H1 (cell line): ENCODE results near the gene SMIM41. TPM values are rescaled to one million over a fixed set of nuclear protein-coding genes. Genes with fewer than 3 reads are reported as not detected.

Experiments
- CTCF ChIA-PET: fragments of 300-600 bp; sonication (Branson Sonifier 250); formaldehyde crosslinking; loops from one replicate; lab custom pipeline; 2021; ENCODE audit not compliant: partially characterized antibody; lab: Charles Lee
- POLR2A ChIA-PET: fragments of 300-600 bp; sonication (Branson Sonifier 250); formaldehyde crosslinking; loops from one replicate; lab custom pipeline; 2021; ENCODE audit warnings: inconsistent platforms; ENCODE audit not compliant: partially characterized antibody; lab: Charles Lee
- DNase-seq, 2 experiments: peaks; one replicate each; pipeline versions ENCODE4 v3.0.0 to v3.0.0-alpha.2; 2010 to 2022; ENCODE audit warnings: low spot score in 2 of 2, low read depth in 1 of 2, mixed read lengths in 1 of 2
- FAIRE-seq: peaks from 2 replicates; lab custom pipeline; 2011; peaks lifted over from hg19 to GRCh38; lab: Jason Lieb, UNC
- H2AFZ ChIP-seq: 2 replicates; pipeline ENCODE4 v1.8.1; 2012; ENCODE audit warnings: low read length, inconsistent platforms
- H2AK5ac ChIP-seq: 2 replicates; pipeline ENCODE4 v1.6.1; 2013; ENCODE audit warnings: low read depth, low read length
- H2BK120ac ChIP-seq: replicated peaks from 2 replicates; pipeline ENCODE3; 2013; ENCODE audit warnings: low read depth, low read length, inconsistent platforms
- H2BK12ac ChIP-seq: 2 replicates; pipeline ENCODE4 v1.6.1; 2013; ENCODE audit warnings: low read depth, low read length
- H2BK15ac ChIP-seq: 2 replicates; pipeline ENCODE4 v1.6.1; 2013; ENCODE audit warnings: low read length
- H2BK20ac ChIP-seq: 2 replicates; pipeline ENCODE4 v1.6.1; 2013; ENCODE audit warnings: low read length
- H2BK5ac ChIP-seq: 2 replicates; pipeline ENCODE4 v1.6.1; 2013; ENCODE audit warnings: low read depth, low read length
- H3K14ac ChIP-seq: 2 replicates; pipeline ENCODE4 v1.6.1; 2013; ENCODE audit warnings: inconsistent platforms; ENCODE audit not compliant: insufficient read length
- H3K18ac ChIP-seq: 2 replicates; pipeline ENCODE4 v1.6.1; 2013; ENCODE audit warnings: low read length; ENCODE audit errors: extremely low read depth
- H3K23ac ChIP-seq: 2 replicates; pipeline ENCODE4 v1.6.1; 2013; ENCODE audit warnings: inconsistent platforms; ENCODE audit not compliant: insufficient read length
- H3K23me2 ChIP-seq: 2 replicates; pipeline ENCODE4 v1.6.1; 2013; ENCODE audit warnings: low read depth, low read length
- H3K27ac ChIP-seq: 2 replicates; pipeline ENCODE4 v1.6.1; 2011; ENCODE audit warnings: low read depth, low read length, inconsistent platforms
- H3K27me3 ChIP-seq, 4 experiments: replicated peaks in 1 of 4; 1 replicate in 1 of 4; 2 replicates in 3 of 4; pipeline versions ENCODE4 v1.6.1 to v1.8.1; 2011 to 2013; ENCODE audit warnings: low read length in 3 of 4, mild to moderate bottlenecking in 3 of 4, inconsistent platforms in 2 of 4, mixed read lengths in 2 of 4, moderate library complexity in 1 of 4; ENCODE audit not compliant: control insufficient read depth in 3 of 4, insufficient read depth in 3 of 4; ENCODE audit errors: extremely low read depth in 1 of 4
- H3K36me3 ChIP-seq, 4 experiments: 2 replicates each; pipeline versions ENCODE4 v1.6.1 to v1.8.1; 2011 to 2013; ENCODE audit warnings: mild to moderate bottlenecking in 4 of 4, low read length in 3 of 4, moderate library complexity in 2 of 4, control low read depth in 1 of 4, inconsistent platforms in 1 of 4; ENCODE audit not compliant: insufficient read depth in 4 of 4, control insufficient read depth in 2 of 4
- H3K4ac ChIP-seq: replicated peaks from 2 replicates; pipeline ENCODE3; 2013; ENCODE audit warnings: low read length, low read depth, mixed read lengths, inconsistent platforms; ENCODE audit not compliant: insufficient read length
- H3K4me1 ChIP-seq, 4 experiments: replicated peaks in 1 of 4; 1 replicate in 1 of 4; 2 replicates in 3 of 4; pipeline versions ENCODE4 v1.6.1 to v1.8.1; 2011 to 2013; ENCODE audit warnings: low read length in 3 of 4, inconsistent platforms in 2 of 4, mixed read lengths in 1 of 4; ENCODE audit not compliant: insufficient read depth in 4 of 4, control insufficient read depth in 3 of 4
- H3K4me2 ChIP-seq, 2 experiments: 2 replicates each; pipeline versions ENCODE4 v1.6.1 to v1.8.1; 2011 to 2013; ENCODE audit warnings: low read depth in 2 of 2, low read length in 2 of 2, control low read depth in 1 of 2, inconsistent platforms in 1 of 2, mild to moderate bottlenecking in 1 of 2; ENCODE audit not compliant: insufficient read depth in 1 of 2
- H3K4me3 ChIP-seq, 4 experiments: fragments of 200-600, 300-600 bp in 1 of 4; sonication (generic), shearing (Covaris generic), sonication (Bioruptor Twin) in 1 of 4; 2 replicates each; pipeline versions ENCODE4 v1.5.1 to v1.8.1; 2011 to 2016; ENCODE audit warnings: low read length in 4 of 4, low read depth in 3 of 4, control low read depth in 2 of 4, inconsistent platforms in 2 of 4, mild to moderate bottlenecking in 2 of 4, mixed read lengths in 1 of 4, moderate library complexity in 1 of 4; ENCODE audit not compliant: insufficient read depth in 2 of 4; ENCODE audit errors: extremely low read depth in 1 of 4
- H3K56ac ChIP-seq: replicated peaks from 2 replicates; pipeline ENCODE3; 2013; ENCODE audit warnings: low read depth, mild to moderate bottlenecking, mixed read lengths, low read length, inconsistent platforms; ENCODE audit not compliant: insufficient read length
- H3K79me1 ChIP-seq: 2 replicates; pipeline ENCODE4 v1.6.1; 2013; ENCODE audit warnings: low read depth, low read length, control low read depth
- H3K79me2 ChIP-seq, 2 experiments: 2 replicates each; pipeline versions ENCODE4 v1.6.1 to v1.8.1; 2012 to 2013; ENCODE audit warnings: low read length in 2 of 2, mild to moderate bottlenecking in 2 of 2, inconsistent platforms in 1 of 2; ENCODE audit not compliant: insufficient read depth in 2 of 2, control insufficient read depth in 1 of 2
- H3K9ac ChIP-seq, 4 experiments: replicated peaks in 1 of 4; 1 replicate in 1 of 4; 2 replicates in 3 of 4; pipeline versions ENCODE4 v1.6.1 to v1.8.1; 2011 to 2013; ENCODE audit warnings: low read depth in 3 of 4, low read length in 3 of 4, control low read depth in 2 of 4, mild to moderate bottlenecking in 2 of 4, moderate library complexity in 2 of 4, inconsistent platforms in 1 of 4; ENCODE audit errors: extremely low read depth in 1 of 4
- H3K9me3 ChIP-seq, 2 experiments: 2 replicates each; pipeline versions ENCODE4 v1.6.1 to v1.8.1; 2012 to 2013; ENCODE audit warnings: mild to moderate bottlenecking in 2 of 2, moderate library complexity in 2 of 2, control low read depth in 1 of 2, inconsistent platforms in 1 of 2, low read depth in 1 of 2, low read length in 1 of 2, mixed read lengths in 1 of 2; ENCODE audit not compliant: insufficient read depth in 2 of 2
- H4K20me1 ChIP-seq, 2 experiments: replicated peaks in 1 of 2; 2 replicates each; pipeline versions ENCODE3 to v1.8.1; 2011 to 2013; ENCODE audit warnings: inconsistent platforms in 2 of 2, low read length in 2 of 2, mild to moderate bottlenecking in 1 of 2; ENCODE audit not compliant: insufficient read depth in 2 of 2, control insufficient read depth in 1 of 2
- H4K5ac ChIP-seq: 2 replicates; pipeline ENCODE4 v1.6.1; 2013; ENCODE audit warnings: low read length, low read depth, mixed read lengths, inconsistent platforms; ENCODE audit not compliant: insufficient read length
- H4K8ac ChIP-seq: 2 replicates; pipeline ENCODE4 v1.8.0; 2013; ENCODE audit warnings: mild to moderate bottlenecking, moderate library complexity, low read length, inconsistent platforms; ENCODE audit not compliant: insufficient read depth; ENCODE audit errors: extremely low read depth
- H4K91ac ChIP-seq: replicated peaks from 2 replicates; pipeline ENCODE3; 2013; ENCODE audit warnings: low read length, mixed read lengths, inconsistent platforms; ENCODE audit not compliant: insufficient read length
- BRCA1 ChIP-seq: IDR thresholded peaks from 2 replicates; pipeline ENCODE4 v1.6.1; 2012; ENCODE audit warnings: low read depth, low read length, improper control_type of control experiment
- HDAC2 ChIP-seq, 2 experiments: fragments of 300-600 bp in 1 of 2; sonication (generic) in 1 of 2; IDR thresholded peaks; 2 replicates each; pipeline ENCODE4 v1.6.1; 2011 to 2012; ENCODE audit warnings: low read depth in 2 of 2, low read length in 2 of 2, mild to moderate bottlenecking in 2 of 2, moderate library complexity in 2 of 2, borderline replicate concordance in 1 of 2, inconsistent platforms in 1 of 2
- WGBS, 2 experiments: shearing (Covaris generic) in 1 of 2; methylation state at CpG; one replicate each; pipeline versions ENCODE4 v1.1.6 to v1.1.7; 2013 to 2015; ENCODE audit warnings: low lambda C conversion rate in 2 of 2, mixed read lengths in 2 of 2, inconsistent platforms in 1 of 2, low coverage in 1 of 2, missing lambda C conversion rate in 1 of 2; ENCODE audit not compliant: insufficient replicate concordance in 2 of 2, insufficient coverage in 1 of 2, insufficient read length in 1 of 2; ENCODE audit errors: extremely low coverage in 1 of 2, missing lambda C conversion rate in 1 of 2; 5-methylcytosine and 5-hydroxymethylcytosine counted together
- polyA plus RNA-seq, 7 experiments: library from polyadenylated mRNA; depleted of rRNA in 3 of 7; stranded (reverse) in 5 of 7; unstranded in 2 of 7; fragments of >200 nt in 5 of 7; fragments of 200-250 nt in 2 of 7; gene quantifications; 1 replicate in 5 of 7; 2 replicates in 1 of 7; 4 replicates in 1 of 7; pipeline versions ENCODE4 v1.2.1 to v1.2.3, GENCODE V29; 2011 to 2013; ENCODE audit warnings: missing spikeins in 2 of 7, mixed read lengths in 2 of 7
- total RNA-seq: library from RNA; stranded (reverse); fragmentation: NEBNext Ultra II Directional; extraction: Animal tissue kit (Norgen Biotek cat#: 25700); gene quantifications from 2 replicates; pipeline ENCODE4 v1.2.1, GENCODE V29; 2021

The SMIM41 gene
- total and polyA plus RNA-seq, 2 of the 8 experiments (the other 6 are each of a cell fraction or from before 2014, with no cell fraction given) = 0.28 to 0.98 TPM

DNA sequence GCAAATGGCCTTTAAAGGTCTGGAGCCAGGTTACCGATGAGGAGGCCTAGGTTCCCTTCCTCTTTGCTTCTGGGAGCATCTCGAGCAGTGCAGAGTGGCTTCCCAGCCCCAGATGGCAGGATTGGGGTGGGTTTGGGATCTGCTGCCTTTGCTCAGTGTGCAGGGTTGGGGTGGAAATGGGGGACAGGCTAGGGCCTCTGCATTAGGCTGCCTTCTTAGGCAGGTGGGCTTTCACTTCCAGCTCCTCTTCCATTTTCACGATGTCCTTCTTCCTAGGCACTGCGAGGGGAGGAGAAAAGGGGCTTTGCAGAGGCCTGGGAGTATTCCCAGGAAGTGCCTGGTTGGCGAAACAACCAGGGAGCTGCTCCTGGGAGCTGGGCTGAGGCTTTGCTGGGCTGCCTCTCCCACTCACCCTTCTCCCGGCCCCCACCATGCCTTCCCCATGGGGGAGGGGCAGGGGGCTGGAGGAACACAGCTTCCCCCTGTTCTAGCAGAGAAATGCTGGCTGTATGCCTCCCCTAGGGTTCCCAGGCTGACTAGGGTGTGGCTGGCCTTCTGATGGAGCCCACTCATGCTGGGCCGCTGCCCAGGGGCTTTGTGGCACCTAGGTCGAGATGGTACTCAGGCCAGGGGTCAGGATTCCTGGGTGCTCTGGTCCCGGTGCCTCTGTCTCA lies 25.8 kb upstream of the SMIM41 start:
- H4K5ac ChIP-seq = no peak overlapping the region
- H2AFZ ChIP-seq = no peak overlapping the region
- H2BK120ac ChIP-seq = no peak overlapping the region
- H3K56ac ChIP-seq = no peak overlapping the region
- ChIA-PET CTCF (interaction anchor here (1.3 to 34.1 kb wide), 5 partner anchors 9 to 31 kb away, joined by 3 to 1022 read pairs (median 7); partner anchors contain the start of gene SMIM41), POLR2A (interaction anchor here (1.2 to 1.4 kb wide), 3 partner anchors 12 to 23 kb away, joined by 3 to 5 read pairs (median 4); partner anchors contain the start of gene ATG101)
- H3K4me2 ChIP-seq = no peak overlapping the region
- FAIRE-seq = no peak
- peaks cover 14% of the 10 kb centered on the region for H3K23me2 ChIP-seq
- H3K9ac ChIP-seq = no peak overlapping the region
- no peak overlapping the region for H2BK5ac ChIP-seq
- no peaks in the 10 kb centered on the region for H3K79me2 ChIP-seq
- DNase-seq = no peak
- H4K91ac ChIP-seq = no peak overlapping the region
- no peak overlapping the region for H3K4me3 ChIP-seq
- no peak overlapping the region for H2BK15ac ChIP-seq
- peaks cover 4 to 42% (median 35%) of the 10 kb centered on the region in 4 experiments for H3K27me3 ChIP-seq
- H4K20me1 ChIP-seq = peaks cover 7 to 29% of the 10 kb centered on the region in 2 experiments
- no peak overlapping the region for H2AK5ac ChIP-seq
- no peak overlapping the region for H2BK12ac ChIP-seq
- H3K14ac ChIP-seq = no peak overlapping the region
- no peaks in the 10 kb centered on the region for H3K9me3 ChIP-seq
- no peak overlapping the region for H3K23ac ChIP-seq
- H3K36me3 ChIP-seq = peaks cover 0 to 8% (median under 1%) of the 10 kb centered on the region in 4 experiments; a peak in 3 of 8 replicates
- no peak overlapping the region for H3K27ac ChIP-seq
- H3K4ac ChIP-seq = no peak overlapping the region
- no peak overlapping the region for H2BK20ac ChIP-seq
- no peaks in the 10 kb centered on the region; the same call in 1 of the 2 replicates for H3K79me1 ChIP-seq
- WGBS, 2 experiments = 85% methylated on average over 9 of the region's 9 CpGs; no CpG with 5 or more reads in 1 of the 2 experiments
- H3K18ac ChIP-seq = no peak overlapping the region
- no peak overlapping the region for H4K8ac ChIP-seq
- H3K4me1 ChIP-seq = peaks cover 0 to 19% (median 9%) of the 10 kb centered on the region in 4 experiments; a peak in 6 of 7 replicates
- no peak for TF ChIP-seq HDAC2 (IDR thresholded peaks at IDR 0.05; ENCODE audit: borderline replicate concordance in 1 of 2, low read depth in 2 of 2, low read length in 2 of 2)
- no peak for TF ChIP-seq BRCA1
